HepG2 (cell line): ENCODE data around the gene TPI1. TPM values are rescaled to one million over a fixed set of nuclear protein-coding genes. Genes with fewer than 3 reads are reported as not detected.

Experiments used
- EZH2 ChIP-seq: conservative IDR thresholded peaks from 2 replicates; pipeline ENCODE4 v1.6.1; 2012; ENCODE audit warnings: mild to moderate bottlenecking, low read depth, low read length, moderate library complexity
- HNRNPK ChIP-seq: fragments of 200-400 bp; formaldehyde crosslinking; IDR thresholded peaks from 2 replicates; pipeline ENCODE4 v1.6.1; 2018; ENCODE audit warnings: low read length, low read depth, moderate library complexity, mild to moderate bottlenecking; ENCODE audit not compliant: poor library complexity, severe bottlenecking
- HNRNPLL ChIP-seq: fragments of 200-400 bp; formaldehyde crosslinking; IDR thresholded peaks from 2 replicates; pipeline ENCODE4 v1.6.1; 2017; ENCODE audit warnings: mild to moderate bottlenecking, low read depth, low read length; ENCODE audit not compliant: poor library complexity, severe bottlenecking
- ISX ChIP-seq: sonication (generic); formaldehyde crosslinking; conservative IDR thresholded peaks from 2 replicates; pipeline ENCODE4 v1.5.0; 2020; ENCODE audit warnings: missing genetic modification reagents
- KAT7 ChIP-seq: IDR thresholded peaks from 2 replicates; pipeline ENCODE4 v1.6.1; 2018; ENCODE audit warnings: borderline replicate concordance, missing compliant biosample characterization
- KDM6A ChIP-seq: IDR thresholded peaks from 2 replicates; pipeline ENCODE4 v1.6.1; 2016; ENCODE audit warnings: low read depth
- NAIF1 ChIP-seq: sonication (generic); formaldehyde crosslinking; IDR thresholded peaks from 2 replicates; pipeline ENCODE4 v1.5.0; 2020; ENCODE audit warnings: mild to moderate bottlenecking, missing genetic modification reagents, borderline replicate concordance
- NR2F2 ChIP-seq: IDR thresholded peaks from 2 replicates; pipeline ENCODE4 v1.6.1; 2012; ENCODE audit warnings: low read depth, inconsistent platforms, borderline replicate concordance
- PCBP1 ChIP-seq: fragments of 200-400 bp; formaldehyde crosslinking; IDR thresholded peaks from 2 replicates; pipeline ENCODE4 v1.6.1; 2017; ENCODE audit warnings: mild to moderate bottlenecking, low read depth, low read length, borderline replicate concordance
- POLR2AphosphoS5 ChIP-seq: IDR thresholded peaks from 2 replicates; pipeline ENCODE4 v1.6.1; 2012; ENCODE audit warnings: low read depth, low read length
- REL ChIP-seq: sonication (generic); formaldehyde crosslinking; conservative IDR thresholded peaks from 2 replicates; pipeline ENCODE4 v1.8.0; 2022; ENCODE audit warnings: mild to moderate bottlenecking, missing genetic modification reagents, moderate library complexity
- SOX6 ChIP-seq, 2 experiments: fragments of 450-650 bp in 1 of 2; sonication (generic) in 1 of 2; formaldehyde crosslinking in 1 of 2; IDR thresholded peaks; 2 replicates each; pipeline versions ENCODE4 v1.4.0 to v1.6.1; 2017 to 2020; ENCODE audit warnings: antibody characterized with exemption in 1 of 2, mild to moderate bottlenecking in 1 of 2, missing genetic modification reagents in 1 of 2
- THYN1 ChIP-seq: sonication (generic); formaldehyde crosslinking; IDR thresholded peaks from 2 replicates; pipeline ENCODE4 v1.8.1; 2023; ENCODE audit warnings: low read depth, mild to moderate bottlenecking, moderate library complexity, missing genetic modification reagents, borderline replicate concordance
- TSC22D2 ChIP-seq: sonication (generic); formaldehyde crosslinking; IDR thresholded peaks from 2 replicates; pipeline ENCODE4 v1.5.1; 2020; ENCODE audit warnings: missing genetic modification reagents, mild to moderate bottlenecking, borderline replicate concordance
- ZFP1 ChIP-seq: IDR thresholded peaks from 2 replicates; pipeline ENCODE4 v1.6.1; 2016
- ZNF33A ChIP-seq: sonication (generic); formaldehyde crosslinking; IDR thresholded peaks from 2 replicates; pipeline ENCODE4 v1.5.1; 2020; ENCODE audit warnings: missing genetic modification reagents, mild to moderate bottlenecking, moderate library complexity, borderline replicate concordance
- ZNF354B ChIP-seq: sonication (generic); formaldehyde crosslinking; IDR thresholded peaks from 2 replicates; pipeline ENCODE4 v1.8.0; 2022; ENCODE audit warnings: mild to moderate bottlenecking, missing genetic modification reagents
- ZNF646 ChIP-seq: sonication (generic); formaldehyde crosslinking; IDR thresholded peaks from 2 replicates; pipeline ENCODE4 v1.9.0; 2021; ENCODE audit warnings: mild to moderate bottlenecking, missing genetic modification reagents
- ZNF704 ChIP-seq: sonication (generic); formaldehyde crosslinking; IDR thresholded peaks from 2 replicates; pipeline ENCODE4 v1.8.1; 2023; ENCODE audit warnings: mild to moderate bottlenecking, inconsistent platforms, moderate library complexity, missing genetic modification reagents, borderline replicate concordance
- ZNF777 ChIP-seq: sonication (generic); formaldehyde crosslinking; IDR thresholded peaks from 2 replicates; pipeline ENCODE4 v1.4.0; 2020; ENCODE audit warnings: missing genetic modification reagents
- polyA plus RNA-seq, 8 experiments: library from polyadenylated mRNA; depleted of rRNA in 3 of 8; stranded (reverse) in 7 of 8; unstranded in 1 of 8; fragments of >200 nt; fragmentation: Illumina TruSeq in 4 of 8; extraction: Trizol in 4 of 8; gene quantifications; 2 replicates each; pipeline versions ENCODE4 v1.2.1 to v1.2.3, GENCODE V29; 2011 to 2016; ENCODE audit warnings: low read depth in 4 of 8, missing spikeins in 1 of 8, mixed read lengths in 1 of 8; ENCODE audit not compliant: insufficient read depth in 1 of 8
- total RNA-seq, 5 experiments: library from RNA; depleted of rRNA; stranded (reverse); fragments of >200 nt; fragmentation: Illumina TruSeq; extraction: Trizol; gene quantifications; 2 replicates each; pipeline ENCODE4 v1.2.3, GENCODE V29; 2016; ENCODE audit warnings: low read depth in 1 of 5
- TF ChIP-seq, protein P1 (sequence below): sonication (generic); formaldehyde crosslinking; IDR thresholded peaks from 2 replicates; pipeline ENCODE4 v1.4.0; 2020; ENCODE audit warnings: mild to moderate bottlenecking, missing genetic modification reagents

TPI1 gene
- total and polyA plus RNA-seq, 2 of the 13 experiments (the other 11 are each of a cell fraction or from before 2014, with no cell fraction given) = 945 to 2,535 TPM

DNA sequence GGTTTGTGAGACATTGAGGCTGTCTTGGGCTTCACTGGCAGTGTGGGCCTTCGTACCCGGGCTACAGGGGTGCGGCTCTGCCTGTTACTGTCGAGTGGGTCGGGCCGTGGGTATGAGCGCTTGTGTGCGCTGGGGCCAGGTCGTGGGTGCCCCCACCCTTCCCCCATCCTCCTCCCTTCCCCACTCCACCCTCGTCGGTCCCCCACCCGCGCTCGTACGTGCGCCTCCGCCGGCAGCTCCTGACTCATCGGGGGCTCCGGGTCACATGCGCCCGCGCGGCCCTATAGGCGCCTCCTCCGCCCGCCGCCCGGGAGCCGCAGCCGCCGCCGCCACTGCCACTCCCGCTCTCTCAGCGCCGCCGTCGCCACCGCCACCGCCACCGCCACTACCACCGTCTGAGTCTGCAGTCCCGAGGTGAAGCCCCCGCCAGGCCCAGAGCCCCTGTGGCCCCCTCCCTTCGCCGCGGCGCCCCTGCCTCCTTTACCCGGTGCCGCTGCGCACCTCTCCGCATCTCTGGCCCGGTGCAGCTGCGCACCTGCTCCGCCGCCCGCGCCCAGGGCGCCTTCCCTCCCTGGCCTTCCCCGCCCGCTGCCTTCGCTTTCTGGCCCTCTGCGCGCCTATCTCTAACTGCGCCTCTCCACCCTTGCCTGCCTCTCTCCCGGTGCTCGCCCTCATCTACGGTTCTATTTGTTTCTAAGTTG, 47.1 kb downstream of the TPI1 start, which contains the start of gene ENO2 (continued):
- no peak for TF ChIP-seq EZH2
- TF ChIP-seq HNRNPK = peak; percentile 99
- peak; percentile 41; the same call in 1 of the 2 replicates for TF ChIP-seq NAIF1 (CRISPR knock-in tag)
- TF ChIP-seq TSC22D2 = no peak
- peak; percentile 72; the same call in 1 of the 2 replicates for TF ChIP-seq PCBP1
- TF ChIP-seq ZNF777 (CRISPR knock-in tag) = peak; percentile 81
- no peak for TF ChIP-seq KDM6A (CRISPR knock-in tag)
- TF ChIP-seq ZNF704 (CRISPR knock-in tag) = 0 out of 2 replicates have a peak, but pooled peaks have one; percentile 17
- TF ChIP-seq ZNF354B (CRISPR knock-in tag) = no peak
- peak; percentile 1; the same call in 1 of the 2 replicates for TF ChIP-seq POLR2AphosphoS5
- TF ChIP-seq REL = 0 out of 2 replicates have a peak, but pooled peaks have one; percentile 5
- peak; percentile 69; the same call in 1 of the 2 replicates for TF ChIP-seq KAT7
- TF ChIP-seq HNRNPLL = peak; percentile 93
- 0 out of 2 replicates have a peak, but pooled peaks have one; percentile 61 for TF ChIP-seq ISX (CRISPR knock-in tag)
- TF ChIP-seq THYN1 = 0 out of 2 replicates have a peak, but pooled peaks have one; percentile 52
- TF ChIP-seq ZNF646 (CRISPR knock-in tag) = no peak
- TF ChIP-seq ZFP1 (CRISPR knock-in tag) = no peak
- 0 out of 2 replicates have a peak, but pooled peaks have one; percentile 7 for TF ChIP-seq NR2F2
- TF ChIP-seq ZNF33A (CRISPR knock-in tag) = 0 out of 2 replicates have a peak, but pooled peaks have one; percentile 13
- no peak for TF ChIP-seq SOX6 (IDR thresholded peaks at IDR 0.05)
- 0 out of 2 replicates have a peak, but pooled peaks have one; percentile 3 for TF ChIP-seq SOX6 (CRISPR knock-in tag; IDR thresholded peaks at IDR 0.05)
- TF ChIP-seq, protein P1, sequence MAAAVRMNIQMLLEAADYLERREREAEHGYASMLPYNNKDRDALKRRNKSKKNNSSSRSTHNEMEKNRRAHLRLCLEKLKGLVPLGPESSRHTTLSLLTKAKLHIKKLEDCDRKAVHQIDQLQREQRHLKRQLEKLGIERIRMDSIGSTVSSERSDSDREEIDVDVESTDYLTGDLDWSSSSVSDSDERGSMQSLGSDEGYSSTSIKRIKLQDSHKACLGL = 0 out of 2 replicates have a peak, but pooled peaks have one; percentile 38
